Erythroblast (primary cell): ENCODE measurements around the gene EP300.

Experiments used
- DNase-seq, 2 experiments: peaks; one replicate each; lab custom pipeline; 2025; lab: John Stamatoyannopoulos, UW
- GATA1 ChIP-seq: IDR thresholded peaks from 2 replicates; pipeline ENCODE4 v1.6.1; 2011; ENCODE audit warnings: low read depth, mild to moderate bottlenecking, control low read depth, low read length, moderate library complexity
- POLR2A ChIP-seq: IDR thresholded peaks from 2 replicates; pipeline ENCODE4 v1.6.1; 2011; ENCODE audit warnings: mild to moderate bottlenecking, low read length

The EP300 gene

GRCh38 chr22:41197038-41197972 lies 104.9 kb downstream of the EP300 start:
- DNase-seq = peak; percentile 78 to 87
- no peak for TF ChIP-seq GATA1
- TF ChIP-seq POLR2A = no peak

GRCh38 chr22:41198027-41198580 lies 105.7 kb downstream of the EP300 start:
- TF ChIP-seq POLR2A (no peak), GATA1 (no peak)
- peak; percentile 48 to 59 for DNase-seq

- DNase-seq = no peak
These were observed 108.7 kb downstream of the EP300 start for GRCh38 chr22:41201141-41201540.

DNA sequence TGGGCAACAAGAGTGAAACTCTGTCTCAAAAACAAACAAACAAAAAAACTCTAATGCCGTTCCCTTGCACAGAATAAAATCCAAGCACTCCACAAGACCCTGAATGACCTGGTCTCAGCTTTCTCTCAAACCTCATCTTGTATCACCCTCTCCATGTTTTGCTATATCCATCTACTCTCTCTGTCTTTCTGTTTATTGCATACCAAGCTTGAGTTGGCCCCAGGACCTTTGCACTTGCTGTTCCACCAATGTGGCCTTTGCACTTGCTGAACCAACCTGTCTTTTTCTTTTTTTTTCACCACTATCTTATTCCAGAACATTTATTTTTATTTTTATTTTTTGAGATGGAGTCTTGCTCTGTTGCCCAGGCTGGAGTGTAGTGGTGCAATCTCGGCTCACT lies 110.7 kb downstream of the EP300 start:
- DNase-seq = no peak
- no peak for TF ChIP-seq POLR2A

More at GRCh38 chr22:41201141-41201540, 108.7 kb downstream of the EP300 start:
- TF ChIP-seq GATA1 (no peak), POLR2A (no peak)

DNA sequence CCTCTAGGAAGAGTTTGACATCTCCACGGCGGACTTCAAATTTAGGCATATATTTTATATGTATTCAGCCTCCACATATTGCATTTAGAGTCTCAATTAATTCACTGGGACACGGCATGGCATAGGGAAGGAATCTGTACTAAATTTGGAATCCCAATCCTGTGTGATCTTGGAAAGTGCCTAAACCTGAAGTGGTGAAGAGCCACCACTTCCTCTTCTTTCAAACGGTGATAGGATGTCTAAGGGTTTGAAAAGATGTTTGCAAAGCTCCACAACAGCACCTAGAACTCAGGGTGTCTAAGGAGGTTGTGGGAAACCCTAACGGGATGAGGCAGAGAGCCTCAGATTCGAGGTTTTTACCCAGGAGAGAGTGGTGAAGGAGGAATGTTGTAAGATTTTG lies 111.7 kb downstream of the EP300 start:
- no peak for DNase-seq
- no peak for TF ChIP-seq GATA1
- no peak for TF ChIP-seq POLR2A

DNA sequence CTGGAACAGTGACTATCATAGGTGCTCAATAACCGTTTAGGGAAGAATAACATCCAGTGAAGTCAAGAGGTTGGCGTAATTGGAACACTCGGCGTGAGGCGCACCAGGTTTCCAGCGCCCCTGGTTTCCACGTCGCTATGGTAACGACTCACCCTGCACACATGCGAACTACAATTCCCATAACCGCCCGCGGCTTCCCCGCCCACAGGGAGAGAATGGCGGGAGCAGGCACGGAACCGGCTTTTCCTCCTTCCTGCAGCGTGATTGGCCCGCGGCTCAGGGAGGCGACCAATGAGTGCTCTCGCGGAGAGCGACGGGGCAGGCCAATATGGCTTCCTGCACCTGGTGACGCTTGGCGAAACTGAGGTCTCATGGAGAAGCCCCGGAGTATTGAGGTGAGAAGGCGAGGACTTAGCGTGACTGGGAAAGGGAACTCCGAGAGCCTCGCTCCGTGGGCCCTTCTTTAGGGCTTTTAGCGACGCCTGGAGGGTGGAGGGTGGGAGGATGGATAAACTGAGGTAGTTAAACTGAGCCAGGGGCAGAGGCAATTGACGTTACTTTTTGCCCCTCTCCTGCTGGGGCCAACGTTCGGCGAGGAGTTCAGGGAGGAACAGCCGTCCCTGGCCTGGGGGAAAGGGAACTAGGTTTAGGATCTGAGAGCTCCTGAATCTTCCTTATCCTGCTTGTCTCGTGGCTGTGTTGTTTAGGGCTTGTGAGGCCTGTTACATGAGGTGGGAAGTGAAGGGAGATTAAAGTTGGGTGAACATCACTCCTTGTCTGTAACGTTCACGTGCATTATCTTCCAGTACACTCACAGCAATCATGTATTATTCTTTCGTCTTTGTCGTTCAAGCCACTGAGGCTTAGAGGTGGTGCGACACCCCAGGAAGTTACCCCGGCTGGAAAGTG lies 112.9 kb downstream of the EP300 start, which contains the start of gene L3MBTL2:
TSS of gene L3MBTL2 (plus strand) at position 321 of the 909 bp plus-strand sequence. CDS start at position 372, 51 bp downstream.
- TF ChIP-seq POLR2A (peak; percentile 88), GATA1 (no peak)
- peak; percentile 97 to 98 for DNase-seq

- DNase-seq = no peak
- TF ChIP-seq POLR2A (no peak), GATA1 (no peak)
These were observed 114.3 kb downstream of the EP300 start for GRCh38 chr22:41206719-41207118.

DNA sequence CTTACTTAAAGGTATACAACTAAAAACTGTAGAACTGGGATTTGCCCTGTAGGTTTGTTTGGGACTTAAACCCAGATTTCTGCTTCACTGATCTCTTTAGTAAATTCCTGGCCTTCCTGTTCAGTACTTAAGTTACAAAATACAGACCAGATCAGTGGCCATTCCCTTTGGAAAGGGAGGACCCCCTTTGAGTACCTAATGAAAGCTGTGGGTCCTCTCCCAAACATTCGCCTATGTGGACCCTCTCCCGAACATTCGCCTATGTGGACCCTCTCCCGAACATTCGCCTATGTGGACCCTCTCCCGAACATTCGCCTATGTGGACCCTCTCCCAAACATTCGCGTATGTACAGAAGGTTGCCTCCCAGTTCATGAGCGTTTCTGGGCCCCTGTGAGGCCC lies 123.0 kb downstream of the EP300 start:
- no peak for DNase-seq
- TF ChIP-seq POLR2A (no peak), GATA1 (no peak)

DNA sequence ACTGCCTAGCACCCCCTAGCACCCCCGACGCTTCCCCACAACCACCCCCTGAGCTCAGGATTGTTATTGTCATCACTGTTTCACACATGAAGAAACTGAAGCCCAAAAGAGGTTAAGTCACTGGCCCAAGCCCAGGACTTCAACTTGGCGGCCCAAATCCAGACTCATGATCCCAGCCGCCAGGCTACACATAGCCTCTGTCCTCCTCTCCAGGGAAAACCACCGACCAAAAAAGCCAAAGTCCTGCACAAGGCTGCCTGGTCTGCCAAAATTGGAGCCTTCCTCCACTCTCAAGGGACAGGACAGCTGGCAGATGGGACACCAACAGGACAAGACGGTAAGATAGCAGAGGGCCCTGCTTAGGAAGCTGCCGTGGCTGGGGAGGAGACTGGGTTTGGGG lies 123.5 kb downstream of the EP300 start:
- no peak for DNase-seq
- TF ChIP-seq GATA1 (no peak), POLR2A (no peak)

DNA sequence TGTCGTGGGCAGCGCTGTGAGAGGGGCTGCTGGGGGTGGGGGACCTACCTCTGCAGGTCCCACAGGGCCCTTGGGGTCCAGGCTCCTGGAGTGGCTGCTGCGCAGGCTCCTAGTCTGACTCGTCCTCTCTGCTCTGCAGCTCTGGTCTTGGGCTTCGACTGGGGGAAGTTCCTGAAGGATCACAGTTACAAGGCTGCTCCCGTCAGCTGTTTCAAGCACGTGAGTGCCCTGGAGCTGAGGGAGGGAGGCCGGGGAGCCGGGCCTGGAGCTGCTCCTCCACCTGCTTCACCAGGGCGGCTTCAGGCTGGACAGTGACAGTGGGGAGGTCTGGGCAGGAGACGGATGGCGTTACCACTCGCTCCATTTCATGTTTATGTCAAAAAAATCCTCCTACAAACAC lies 124.6 kb downstream of the EP300 start:
- DNase-seq = no peak
- TF ChIP-seq GATA1 (no peak), POLR2A (no peak)

DNA sequence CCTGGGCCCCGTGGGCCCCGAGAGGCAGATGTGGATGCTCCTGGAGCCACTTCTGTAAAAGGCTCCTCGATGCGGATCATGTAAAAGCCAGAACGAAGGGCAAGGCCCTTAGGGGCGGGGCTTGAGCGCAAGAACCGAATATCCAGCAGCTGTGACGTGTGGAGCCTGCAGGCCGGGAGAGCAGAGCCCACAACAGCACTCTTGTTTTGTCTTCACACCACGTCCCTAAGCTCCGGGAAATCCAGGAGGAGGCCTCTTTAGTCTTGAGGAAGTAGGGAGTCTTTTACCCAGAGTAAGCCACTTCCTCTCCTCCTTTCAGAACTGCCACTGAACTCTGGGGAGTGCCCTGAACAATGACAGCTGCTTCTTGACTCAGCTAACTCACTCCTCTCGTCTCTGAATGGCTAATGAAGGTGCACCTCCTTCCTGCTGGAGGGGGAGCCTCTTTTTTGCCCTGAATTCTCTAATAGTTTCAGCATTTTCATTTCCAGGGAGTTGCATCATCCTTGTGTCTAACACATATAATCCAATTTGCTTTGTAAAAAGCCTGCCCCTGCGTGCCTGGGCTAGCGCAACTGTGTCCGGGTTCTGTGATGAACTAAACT lies 125.3 kb downstream of the EP300 start:
- DNase-seq = peak; percentile 66 to 85
- TF ChIP-seq POLR2A = peak; percentile 26
- TF ChIP-seq GATA1 = no peak

GRCh38 chr22:41222846-41223507 lies 130.6 kb downstream of the EP300 start:
- TF ChIP-seq POLR2A (no peak), GATA1 (no peak)

More at GRCh38 chr22:41222846-41223507, 130.6 kb downstream of the EP300 start:
- no peak for DNase-seq
